Measurements from ENCODE around the gene SPDYE4.

Gene SPDYE4

DNA sequence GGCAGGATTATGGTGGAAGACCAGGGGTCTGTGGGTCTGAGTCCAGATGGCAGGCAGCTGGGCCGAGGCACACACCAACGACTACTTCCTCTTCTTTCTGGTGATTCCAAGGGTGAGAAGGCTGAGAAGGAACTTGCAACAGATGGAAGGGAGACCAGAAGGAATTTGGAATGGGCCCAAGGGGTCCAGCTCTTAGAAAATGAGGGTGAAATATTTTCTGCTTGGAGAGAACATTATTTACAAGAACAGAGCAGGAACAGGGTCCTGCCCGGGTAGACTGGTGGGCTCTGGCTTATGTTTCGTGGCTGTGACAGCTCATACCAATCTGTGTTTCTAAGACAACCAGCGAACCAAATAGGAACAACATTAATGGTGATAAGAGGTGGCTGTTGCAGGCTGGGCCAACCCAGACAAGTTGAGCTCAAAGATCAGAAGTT lies 50.3 kb downstream of the SPDYE4 start:
- no peak for FAIRE-seq

DNA sequence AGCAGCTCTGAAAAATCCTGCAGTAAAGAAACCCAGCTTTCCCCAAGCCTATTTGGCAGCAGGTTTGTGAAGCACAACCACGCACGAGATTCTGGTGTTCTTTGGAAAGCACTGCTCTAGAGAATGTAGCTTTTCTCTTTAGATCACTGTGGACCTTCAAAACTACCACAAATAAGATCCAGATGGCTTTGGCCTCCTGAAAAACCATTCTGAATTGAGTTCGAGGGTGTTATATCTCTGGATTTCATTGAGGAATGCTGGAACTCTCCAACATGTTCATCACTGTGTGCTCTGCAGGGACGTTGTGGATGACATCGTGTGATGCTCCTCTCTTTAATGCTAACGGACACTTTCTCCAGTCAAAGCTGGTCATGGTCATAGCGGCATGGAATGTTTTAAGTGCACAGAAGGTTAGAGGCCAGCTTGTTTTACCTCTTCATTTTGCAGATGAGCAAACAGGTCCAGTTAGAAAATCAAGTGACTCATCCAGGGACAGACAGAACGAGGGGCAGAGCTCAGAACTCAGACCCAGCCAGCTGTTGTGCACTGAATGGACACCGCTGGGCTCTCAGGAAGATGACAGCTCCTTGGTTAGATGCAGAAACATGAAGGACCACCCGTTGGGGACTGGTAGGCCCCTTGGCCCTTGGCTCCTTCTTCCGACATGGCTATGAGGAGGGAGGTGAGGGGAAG lies 50.9 kb downstream of the SPDYE4 start:
- no peak for FAIRE-seq

DNA sequence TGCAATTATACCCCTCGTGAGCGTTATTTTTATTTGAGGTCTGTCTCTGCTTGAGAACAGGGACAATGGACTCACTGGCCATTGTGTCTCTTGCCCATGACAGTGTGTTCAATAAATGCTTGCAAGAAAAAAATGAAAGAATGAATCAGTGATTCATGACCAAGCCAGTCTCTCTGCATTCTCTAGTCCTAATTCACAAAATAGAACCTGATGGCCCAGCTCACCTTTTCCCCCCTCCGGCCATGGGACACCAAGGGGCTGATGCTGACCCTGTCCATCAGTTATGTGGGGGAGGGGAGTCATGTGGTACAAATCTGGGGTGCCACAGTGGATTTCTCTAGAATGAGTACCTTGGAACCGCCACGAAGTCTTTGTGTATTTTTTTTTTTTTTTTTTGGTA lies 51.9 kb downstream of the SPDYE4 start:
- no peak for FAIRE-seq

DNA sequence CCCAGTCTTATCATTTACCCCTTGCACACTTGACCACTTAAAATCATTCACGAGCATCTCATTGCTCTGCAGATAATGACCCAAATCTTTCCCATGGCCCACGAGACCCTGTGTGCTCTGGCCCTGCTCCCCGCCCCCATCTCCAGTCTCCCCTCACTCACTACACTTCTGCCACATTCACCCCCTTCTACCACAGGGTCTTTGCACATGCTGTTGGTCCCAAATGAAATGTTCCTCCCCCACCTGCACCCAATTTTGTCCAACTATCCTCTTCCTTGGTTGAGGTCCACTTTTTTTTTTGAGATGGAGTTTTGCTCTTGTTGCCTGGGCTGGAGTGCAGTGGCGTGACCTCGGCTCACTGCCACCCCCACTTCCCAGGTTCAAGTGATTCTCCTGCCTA lies 52.9 kb downstream of the SPDYE4 start:
- no peak for FAIRE-seq

DNA sequence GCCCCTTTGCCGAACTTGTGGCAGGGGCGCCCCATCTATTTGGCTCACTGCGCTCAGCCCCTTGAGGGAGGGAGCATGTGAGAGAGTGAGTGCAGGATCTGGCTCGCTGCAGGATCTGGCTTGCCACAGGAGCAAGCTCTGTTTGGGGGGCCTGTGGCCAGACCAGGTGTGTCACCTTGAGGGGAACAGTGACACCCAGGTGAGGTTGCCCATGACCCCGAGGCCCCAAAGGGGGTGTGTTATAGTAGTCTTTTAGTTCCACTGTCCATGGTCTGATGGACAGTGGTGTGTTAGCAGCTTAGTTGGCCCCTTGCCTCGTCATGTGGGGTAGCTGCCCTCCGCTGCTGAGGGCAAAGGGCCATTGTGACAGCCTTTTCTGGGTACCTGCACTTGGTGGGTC lies 55.3 kb downstream of the SPDYE4 start:
- no peak for FAIRE-seq

DNA sequence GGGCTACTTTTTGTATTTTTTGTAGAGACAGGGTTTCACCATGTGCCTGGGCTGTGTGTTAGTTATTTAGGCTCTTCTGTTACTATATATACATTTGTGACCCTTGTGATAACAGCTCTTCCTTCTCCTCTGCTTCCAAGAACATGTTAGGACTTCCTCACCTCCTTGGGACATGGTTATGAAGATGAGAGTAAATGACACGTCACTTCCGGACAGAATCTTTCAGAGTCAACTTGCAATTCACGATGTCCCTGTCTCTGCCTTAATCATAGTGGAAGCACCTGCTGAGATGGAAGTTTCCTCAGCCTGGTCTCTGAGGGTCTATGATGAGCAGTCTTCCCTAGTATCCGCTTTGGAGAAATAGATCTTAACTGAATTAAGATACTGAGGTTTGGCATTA lies 56.6 kb downstream of the SPDYE4 start:
- no peak for FAIRE-seq

DNA sequence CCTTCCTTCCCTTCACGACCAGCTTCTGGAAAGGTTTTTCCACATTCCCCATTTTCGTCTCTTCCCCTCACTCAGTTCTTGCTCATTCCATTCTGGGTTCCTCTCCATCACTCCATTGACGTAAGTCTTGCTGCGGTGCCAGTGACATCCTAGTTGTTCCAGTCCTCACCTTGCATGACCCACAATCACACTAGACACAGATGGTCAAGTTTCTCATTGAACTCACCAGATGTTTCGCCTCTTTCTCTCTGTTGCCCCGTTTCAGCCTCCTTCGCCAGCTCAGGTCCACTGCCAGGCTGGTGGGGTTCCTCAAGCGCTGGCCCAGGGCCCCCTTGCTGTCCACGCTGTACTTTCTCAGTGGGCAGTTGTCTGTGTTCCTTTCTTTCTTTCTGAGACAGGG lies 57.1 kb downstream of the SPDYE4 start:
- no peak for FAIRE-seq
